Keratinocyte (primary cell): ENCODE results near the gene ZNF19. TPM values are rescaled to one million over a fixed set of nuclear protein-coding genes. Genes with fewer than 3 reads are reported as not detected.

Experiments
- DNase-seq: peaks from one replicate; pipeline ENCODE4 v3.0.0-alpha.2; 2011; ENCODE audit warnings: low read depth, missing footprints, low spot score
- FAIRE-seq: peaks from 2 replicates; lab custom pipeline; 2011; peaks lifted over from hg19 to GRCh38; lab: Jason Lieb, UNC
- H2AFZ ChIP-seq: 2 replicates; pipeline ENCODE4 v1.6.0; 2012; ENCODE audit warnings: low read length, control low read depth, inconsistent platforms; ENCODE audit not compliant: control insufficient read depth
- H3K27ac ChIP-seq: 2 replicates; pipeline ENCODE4 v1.5.1; 2011; ENCODE audit warnings: low read length; ENCODE audit not compliant: control insufficient read depth, insufficient read depth
- H3K27me3 ChIP-seq: 3 replicates; pipeline ENCODE4 v1.6.0; 2011; ENCODE audit warnings: low read length; ENCODE audit not compliant: control insufficient read depth, insufficient read depth; ENCODE audit errors: extremely low read depth
- H3K36me3 ChIP-seq, 2 experiments: 2 replicates in 1 of 2; 3 replicates in 1 of 2; pipeline ENCODE4 v1.5.1; 2011; ENCODE audit warnings: low read length in 2 of 2, mild to moderate bottlenecking in 1 of 2; ENCODE audit not compliant: control insufficient read depth in 2 of 2, insufficient read depth in 2 of 2; ENCODE audit errors: extremely low read depth in 1 of 2
- H3K4me1 ChIP-seq: 3 replicates; pipeline ENCODE4 v1.5.1; 2011; ENCODE audit warnings: low read length; ENCODE audit not compliant: control insufficient read depth, insufficient read depth; ENCODE audit errors: extremely low read depth
- H3K4me2 ChIP-seq: 3 replicates; pipeline ENCODE4 v1.6.0; 2011; ENCODE audit warnings: low read depth, low read length; ENCODE audit not compliant: control insufficient read depth, insufficient read depth; ENCODE audit errors: extremely low read depth
- H3K4me3 ChIP-seq, 3 experiments: fragments of 200-600 bp in 1 of 3; sonication (generic) in 1 of 3; 2 replicates in 2 of 3; 3 replicates in 1 of 3; pipeline ENCODE4 v1.5.1; 2011 to 2016; ENCODE audit warnings: low read length in 3 of 3, mild to moderate bottlenecking in 3 of 3, control low read depth in 2 of 3, inconsistent platforms in 1 of 3, low read depth in 1 of 3, mixed read lengths in 1 of 3, mixed run types in 1 of 3, moderate library complexity in 1 of 3; ENCODE audit not compliant: control insufficient read depth in 2 of 3, insufficient read depth in 2 of 3; ENCODE audit errors: extremely low read depth in 1 of 3
- H3K79me2 ChIP-seq: 2 replicates; pipeline ENCODE4 v1.6.0; 2012; ENCODE audit warnings: low read length; ENCODE audit not compliant: control insufficient read depth, insufficient read depth
- H3K9ac ChIP-seq: 3 replicates; pipeline ENCODE4 v1.6.0; 2011; ENCODE audit warnings: low read length; ENCODE audit not compliant: control insufficient read depth, insufficient read depth; ENCODE audit errors: extremely low read depth
- H3K9me1 ChIP-seq: 3 replicates; pipeline ENCODE4 v1.6.0; 2011; ENCODE audit warnings: low read length; ENCODE audit not compliant: control insufficient read depth, insufficient read depth; ENCODE audit errors: extremely low read depth
- H3K9me3 ChIP-seq: 2 replicates; pipeline ENCODE4 v1.5.1; 2012; ENCODE audit warnings: low read depth, low read length; ENCODE audit not compliant: control insufficient read depth
- H4K20me1 ChIP-seq: 3 replicates; pipeline ENCODE4 v1.6.0; 2011; ENCODE audit warnings: low read length; ENCODE audit not compliant: control insufficient read depth, insufficient read depth; ENCODE audit errors: extremely low read depth
- EZH2 ChIP-seq: IDR thresholded peaks from one replicate; pipeline ENCODE4 v1.6.1; 2012; ENCODE audit warnings: inconsistent platforms, mild to moderate bottlenecking, low read length, moderate library complexity
- dilution Hi-C: fragments of 300-500 bp; cut with MboI; formaldehyde crosslinking; loops from one replicate; pipeline ENCODE4 v1.7.0; 2020; ENCODE audit warnings: low sequenced_read_pairs; ENCODE audit not compliant: extremely low pct_ligation_motif_present
- polyA plus RNA-seq, 5 experiments: library from polyadenylated mRNA; depleted of rRNA in 3 of 5; stranded (reverse) in 3 of 5; stranded (forward) in 1 of 5; unstranded in 1 of 5; fragments of >200 nt; gene quantifications; 1 replicate in 1 of 5; 2 replicates in 3 of 5; 3 replicates in 1 of 5; pipeline versions ENCODE4 v1.2.1 to v1.2.3, GENCODE V29; 2011 to 2012; ENCODE audit warnings: missing spikeins in 2 of 5, low read depth in 1 of 5, low replicate concordance in 1 of 5
- TF ChIP-seq, protein P1 (sequence below), 3 experiments: IDR thresholded peaks in 1 of 3; conservative IDR thresholded peaks in 1 of 3; optimal IDR thresholded peaks in 1 of 3; 2 replicates in 2 of 3; 3 replicates in 1 of 3; pipeline versions ENCODE3 to v1.5.1; 2011; ENCODE audit warnings: low read length in 3 of 3, mild to moderate bottlenecking in 3 of 3, moderate library complexity in 2 of 3, control low read depth in 1 of 3, inconsistent platforms in 1 of 3; ENCODE audit not compliant: insufficient read depth in 2 of 3; ENCODE audit errors: extremely low read depth in 1 of 3

Gene ZNF19
- polyA plus RNA-seq, 1 donor (not counting 4 experiments of a cell fraction or from before 2014, with no cell fraction given) = 1.7 TPM

DNA sequence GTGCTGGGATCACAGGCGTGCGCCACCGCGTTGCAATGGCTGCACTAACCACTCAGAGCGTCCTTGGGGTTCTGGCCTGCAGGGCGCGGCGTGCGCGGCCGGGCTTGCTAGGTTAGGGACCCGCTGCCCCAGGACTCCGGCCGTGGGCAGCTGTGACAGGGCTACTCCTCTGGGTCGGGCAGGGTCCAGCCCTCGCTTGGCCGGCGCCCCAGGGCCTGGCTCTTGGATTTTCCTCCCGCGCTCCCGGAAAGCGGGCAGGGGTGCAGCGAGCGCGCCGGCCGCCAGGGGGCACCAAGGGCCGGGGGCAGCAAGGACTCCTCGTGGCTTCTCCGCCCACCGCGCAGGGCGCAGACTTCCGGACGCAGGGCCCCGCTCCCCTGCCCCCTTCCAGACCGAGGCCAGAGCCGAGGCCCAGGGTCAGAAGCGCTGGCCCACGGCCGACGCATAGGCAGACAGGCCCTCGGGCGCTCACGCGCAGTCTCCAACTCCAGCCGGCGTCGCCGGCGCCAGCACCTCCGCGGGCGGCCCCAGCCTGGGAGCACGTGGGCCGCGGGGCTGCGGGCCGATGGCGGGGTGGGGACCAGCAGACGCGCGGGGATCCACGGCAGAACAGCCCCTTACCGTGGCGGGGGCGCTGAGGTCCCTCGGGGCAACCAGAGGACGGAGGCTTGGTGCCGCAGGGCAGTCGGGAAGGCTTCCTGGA, 47.6 kb downstream of the ZNF19 start:
- no peaks in the 10 kb centered on the region for H3K9me1 ChIP-seq
- no peaks in the 10 kb centered on the region for H3K4me1 ChIP-seq
- no peak for TF ChIP-seq EZH2
- TF ChIP-seq, protein P1, sequence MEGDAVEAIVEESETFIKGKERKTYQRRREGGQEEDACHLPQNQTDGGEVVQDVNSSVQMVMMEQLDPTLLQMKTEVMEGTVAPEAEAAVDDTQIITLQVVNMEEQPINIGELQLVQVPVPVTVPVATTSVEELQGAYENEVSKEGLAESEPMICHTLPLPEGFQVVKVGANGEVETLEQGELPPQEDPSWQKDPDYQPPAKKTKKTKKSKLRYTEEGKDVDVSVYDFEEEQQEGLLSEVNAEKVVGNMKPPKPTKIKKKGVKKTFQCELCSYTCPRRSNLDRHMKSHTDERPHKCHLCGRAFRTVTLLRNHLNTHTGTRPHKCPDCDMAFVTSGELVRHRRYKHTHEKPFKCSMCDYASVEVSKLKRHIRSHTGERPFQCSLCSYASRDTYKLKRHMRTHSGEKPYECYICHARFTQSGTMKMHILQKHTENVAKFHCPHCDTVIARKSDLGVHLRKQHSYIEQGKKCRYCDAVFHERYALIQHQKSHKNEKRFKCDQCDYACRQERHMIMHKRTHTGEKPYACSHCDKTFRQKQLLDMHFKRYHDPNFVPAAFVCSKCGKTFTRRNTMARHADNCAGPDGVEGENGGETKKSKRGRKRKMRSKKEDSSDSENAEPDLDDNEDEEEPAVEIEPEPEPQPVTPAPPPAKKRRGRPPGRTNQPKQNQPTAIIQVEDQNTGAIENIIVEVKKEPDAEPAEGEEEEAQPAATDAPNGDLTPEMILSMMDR (optimal IDR thresholded peaks at IDR 0.05 in 1 of 3, IDR thresholded peaks at IDR 0.05 in 1 of 3, conservative IDR thresholded peaks at IDR 0.05 in 1 of 3; ENCODE audit: extremely low read depth in 1 of 3, insufficient read depth in 2 of 3, low read length in 3 of 3) = peak in 2 of 3 experiments; percentile 36 to 47
- H3K27ac ChIP-seq = no peak overlapping the region
- dilution Hi-C loops = no loop called here
- no peaks in the 10 kb centered on the region for H4K20me1 ChIP-seq
- no peak overlapping the region for H3K4me3 ChIP-seq
- no peak overlapping the region for H3K9ac ChIP-seq
- H3K4me2 ChIP-seq = no peak overlapping the region
- no peak for FAIRE-seq
- H3K27me3 ChIP-seq = no peaks in the 10 kb centered on the region
- H2AFZ ChIP-seq = no peak overlapping the region
- no peaks in the 10 kb centered on the region for H3K36me3 ChIP-seq
- H3K79me2 ChIP-seq = no peaks in the 10 kb centered on the region
- DNase-seq = no peak
- peaks cover 7% of the 10 kb centered on the region for H3K9me3 ChIP-seq

DNA sequence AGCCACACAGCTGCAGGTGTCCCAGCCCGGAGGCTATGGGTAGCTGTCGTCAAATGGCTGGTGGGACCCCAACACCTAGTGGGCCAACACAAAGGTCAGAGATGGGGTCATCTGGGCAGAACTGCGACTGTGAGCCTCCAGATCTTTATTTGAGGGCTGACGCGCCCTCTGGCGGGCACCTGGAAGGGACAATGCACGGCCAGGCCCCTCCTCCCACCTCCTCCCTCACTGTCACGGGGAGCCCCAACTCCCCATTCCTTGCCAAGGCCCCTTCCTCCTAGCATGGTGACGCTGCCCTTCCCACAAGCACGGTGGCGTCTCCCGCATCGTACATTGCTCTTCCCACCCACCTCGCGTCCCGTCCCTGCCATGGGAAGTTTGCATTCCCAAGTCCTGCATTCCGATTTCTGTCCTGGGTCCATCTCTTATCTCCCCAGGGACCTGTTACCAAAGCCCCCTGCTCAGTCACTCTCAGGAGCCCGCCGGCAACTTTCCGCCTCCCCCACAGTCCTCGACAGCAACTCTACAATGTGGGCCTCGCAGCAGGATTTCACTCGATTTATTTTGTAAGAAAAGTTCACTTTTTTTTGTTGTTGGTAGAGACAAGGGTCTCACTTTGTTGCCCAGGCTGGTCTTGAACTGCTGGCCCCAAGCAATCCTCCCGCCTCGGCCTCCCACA, 48.3 kb downstream of the ZNF19 start:
- Histone ChIP-seq H3K4me1 (no peaks in the 10 kb centered on the region), H4K20me1 (no peaks in the 10 kb centered on the region), H3K4me3 (no peak overlapping the region), H3K27ac (no peak overlapping the region), H3K79me2 (no peaks in the 10 kb centered on the region), H3K36me3 (no peaks in the 10 kb centered on the region), H3K9ac (no peak overlapping the region), H3K9me3 (peaks cover 4% of the 10 kb centered on the region), H3K4me2 (no peak overlapping the region), H3K9me1 (no peaks in the 10 kb centered on the region), H3K27me3 (no peaks in the 10 kb centered on the region), H2AFZ (no peak overlapping the region)
- DNase-seq (no peak), FAIRE-seq (no peak)
- dilution Hi-C loops = no loop called here
- TF ChIP-seq, protein P1 (optimal IDR thresholded peaks at IDR 0.05 in 1 of 3, IDR thresholded peaks at IDR 0.05 in 1 of 3, conservative IDR thresholded peaks at IDR 0.05 in 1 of 3; ENCODE audit: extremely low read depth in 1 of 3, insufficient read depth in 2 of 3, low read length in 3 of 3) = peak; percentile 12 to 25 (median 22)
- TF ChIP-seq EZH2 = no peak
